Measurements from ENCODE around the gene MUC4.

- TF ChIP-seq, protein P1, sequence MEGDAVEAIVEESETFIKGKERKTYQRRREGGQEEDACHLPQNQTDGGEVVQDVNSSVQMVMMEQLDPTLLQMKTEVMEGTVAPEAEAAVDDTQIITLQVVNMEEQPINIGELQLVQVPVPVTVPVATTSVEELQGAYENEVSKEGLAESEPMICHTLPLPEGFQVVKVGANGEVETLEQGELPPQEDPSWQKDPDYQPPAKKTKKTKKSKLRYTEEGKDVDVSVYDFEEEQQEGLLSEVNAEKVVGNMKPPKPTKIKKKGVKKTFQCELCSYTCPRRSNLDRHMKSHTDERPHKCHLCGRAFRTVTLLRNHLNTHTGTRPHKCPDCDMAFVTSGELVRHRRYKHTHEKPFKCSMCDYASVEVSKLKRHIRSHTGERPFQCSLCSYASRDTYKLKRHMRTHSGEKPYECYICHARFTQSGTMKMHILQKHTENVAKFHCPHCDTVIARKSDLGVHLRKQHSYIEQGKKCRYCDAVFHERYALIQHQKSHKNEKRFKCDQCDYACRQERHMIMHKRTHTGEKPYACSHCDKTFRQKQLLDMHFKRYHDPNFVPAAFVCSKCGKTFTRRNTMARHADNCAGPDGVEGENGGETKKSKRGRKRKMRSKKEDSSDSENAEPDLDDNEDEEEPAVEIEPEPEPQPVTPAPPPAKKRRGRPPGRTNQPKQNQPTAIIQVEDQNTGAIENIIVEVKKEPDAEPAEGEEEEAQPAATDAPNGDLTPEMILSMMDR (IDR thresholded peaks at IDR 0.05; ENCODE audit: low read depth, low read length, poor library complexity, severe bottlenecking), result no peak
- TF ChIP-seq EZH2phosphoT487 (IDR thresholded peaks at IDR 0.05; ENCODE audit: borderline replicate concordance, low read length), result no peak
These were observed 93.8 kb downstream of the MUC4 start for GRCh38 chr3:195717852-195718476.
